Stomach smooth muscle (tissue), 2 donors: Measurements from ENCODE around the gene SLFN5.
"Not testable (repeated sequence)": the region's sequence is repeated elsewhere in the genome, so short reads cannot be mapped to it uniquely, and the experiment has no call there.

Experiments
- H3K27ac ChIP-seq: one replicate; pipeline ENCODE4 v1.7.0; 2013; ENCODE audit warnings: mild to moderate bottlenecking, low read length, inconsistent platforms
- H3K27me3 ChIP-seq, 2 donors: one replicate each; pipeline ENCODE4 v1.7.0; 2013; ENCODE audit warnings: low read length in 2 of 2; ENCODE audit not compliant: insufficient read depth in 2 of 2, control insufficient read depth in 1 of 2
- H3K36me3 ChIP-seq, 2 donors: one replicate each; pipeline ENCODE4 v1.7.0; 2013; ENCODE audit warnings: low read length in 2 of 2; ENCODE audit not compliant: control insufficient read depth in 2 of 2, insufficient read depth in 2 of 2
- H3K4me1 ChIP-seq: one replicate; pipeline ENCODE4 v1.7.0; 2013; ENCODE audit warnings: low read length; ENCODE audit not compliant: control insufficient read depth, insufficient read depth
- H3K4me3 ChIP-seq, 2 donors: one replicate each; pipeline ENCODE4 v1.7.0; 2013; ENCODE audit warnings: low read length in 2 of 2
- H3K9ac ChIP-seq, 2 donors: one replicate each; pipeline ENCODE4 v1.7.0; 2013; ENCODE audit warnings: low read length in 2 of 2, mild to moderate bottlenecking in 1 of 2
- H3K9me3 ChIP-seq, 2 donors: one replicate each; pipeline ENCODE4 v1.7.0; 2013; ENCODE audit warnings: low read length in 2 of 2; ENCODE audit not compliant: control insufficient read depth in 2 of 2
- donor health status: healthy.
- donor health status: Pancreatic carcinoma.

The SLFN5 gene

DNA sequence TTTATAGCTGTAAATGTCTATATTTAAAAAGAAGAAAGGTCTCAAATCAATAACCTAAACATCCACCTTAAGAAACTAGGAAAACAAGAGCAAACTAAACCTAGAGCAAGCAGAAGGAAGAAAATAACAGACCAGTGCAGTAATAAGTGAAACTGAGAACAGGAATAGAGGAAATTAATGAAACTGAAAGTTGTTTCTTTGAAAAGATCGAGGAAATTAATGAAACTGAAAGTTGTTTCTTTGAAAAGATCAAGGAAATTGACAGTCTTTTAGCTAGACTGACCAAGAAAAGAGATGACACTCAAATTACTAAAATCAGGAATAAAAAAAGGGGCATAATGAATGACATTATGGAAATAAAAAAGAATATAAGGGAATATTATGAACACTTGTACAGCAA, 46.4 kb downstream of the SLFN5 start:
- H3K36me3 ChIP-seq, result no peaks in the 10 kb centered on the region
- H3K4me3 ChIP-seq, result no peak overlapping the region
- no peak overlapping the region for H3K9ac ChIP-seq
- no peaks in the 10 kb centered on the region for H3K9me3 ChIP-seq
- H3K27ac ChIP-seq, result no peak overlapping the region
- no peaks in the 10 kb centered on the region for H3K4me1 ChIP-seq
- H3K27me3 ChIP-seq, result no peaks in the 10 kb centered on the region

DNA sequence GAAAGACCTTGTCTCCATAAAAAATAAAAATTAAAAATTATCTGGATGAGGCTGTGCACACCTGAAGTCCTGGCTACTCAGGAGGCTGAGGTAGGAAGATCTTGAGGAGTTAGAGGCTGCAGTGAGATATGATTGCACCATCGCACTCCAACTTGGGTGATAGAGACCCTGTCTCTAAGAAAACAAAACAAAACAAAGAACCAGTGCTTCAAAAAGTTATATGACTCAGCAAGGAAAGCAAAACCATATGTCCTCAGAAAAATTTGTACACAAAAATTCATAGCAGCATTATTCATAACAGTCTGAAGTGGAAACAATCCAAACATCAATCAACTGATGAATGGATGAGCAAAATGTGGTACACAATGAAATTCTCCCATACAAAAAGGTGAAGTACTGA, 48.9 kb downstream of the SLFN5 start:
- Histone ChIP-seq H3K27ac (no peak overlapping the region), H3K9ac (no peak overlapping the region), H3K27me3 (no peaks in the 10 kb centered on the region), H3K36me3 (no peaks in the 10 kb centered on the region), H3K4me3 (no peak overlapping the region), H3K4me1 (no peaks in the 10 kb centered on the region), H3K9me3 (no peaks in the 10 kb centered on the region)

DNA sequence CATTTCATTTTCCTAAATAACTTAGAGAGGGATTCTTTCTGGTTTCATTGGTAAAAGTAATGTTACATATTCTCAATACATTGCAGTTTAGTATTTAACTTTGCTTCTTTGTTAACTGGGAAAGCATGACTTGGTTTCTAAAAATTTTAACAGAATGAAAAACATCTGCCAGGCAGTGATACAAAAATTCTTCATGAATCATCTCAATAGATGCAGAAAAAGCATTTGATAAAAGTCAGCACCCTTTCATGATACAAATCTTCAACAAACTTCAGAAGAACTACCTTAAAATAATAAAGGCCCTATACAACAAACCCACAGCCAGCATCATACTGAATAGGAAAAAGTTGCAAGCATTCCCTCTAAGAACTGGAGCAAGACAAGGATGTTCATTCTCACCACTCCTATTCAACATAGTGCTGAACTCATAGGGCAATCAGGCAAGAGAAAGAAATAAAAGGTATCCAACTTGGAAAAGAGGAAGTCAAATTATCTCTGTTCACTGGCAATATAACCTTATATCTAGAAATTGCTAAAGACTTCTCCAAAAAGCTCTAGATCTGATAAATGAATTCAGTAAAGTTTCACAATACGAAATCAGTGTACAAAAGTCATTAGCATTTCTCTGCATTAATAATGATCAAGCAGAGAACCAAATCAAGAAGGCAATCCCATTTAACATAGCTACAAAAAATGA, 50.4 kb downstream of the SLFN5 start:
- no peaks in the 10 kb centered on the region for H3K4me1 ChIP-seq
- no peaks in the 10 kb centered on the region for H3K36me3 ChIP-seq
- no peak overlapping the region for H3K27ac ChIP-seq
- no peaks in the 10 kb centered on the region for H3K9me3 ChIP-seq
- H3K27me3 ChIP-seq, result no peaks in the 10 kb centered on the region
- H3K4me3 ChIP-seq, result no peak overlapping the region
- H3K9ac ChIP-seq, result no peak overlapping the region

DNA sequence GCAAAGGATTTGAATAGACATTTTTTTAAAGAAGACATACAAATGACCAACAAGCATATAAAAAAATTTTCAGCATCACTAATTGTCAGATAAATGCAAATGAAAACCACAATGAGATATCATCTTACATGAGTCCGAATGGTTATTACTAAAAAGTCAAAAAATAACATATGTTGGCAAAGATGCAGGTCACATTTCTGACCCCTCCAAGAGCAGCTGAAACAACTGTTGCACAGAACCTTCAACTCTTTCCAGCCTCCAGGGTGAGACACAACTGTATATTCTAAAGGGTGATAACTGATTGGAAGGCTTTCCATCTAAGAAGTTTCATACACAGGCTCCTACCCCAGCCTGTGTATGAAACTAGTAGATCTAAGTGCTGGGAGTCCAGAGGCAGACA, 51.9 kb downstream of the SLFN5 start:
- H3K4me1 ChIP-seq, result no peaks in the 10 kb centered on the region
- H3K27ac ChIP-seq, result no peak overlapping the region
- H3K36me3 ChIP-seq, result no peaks in the 10 kb centered on the region

DNA sequence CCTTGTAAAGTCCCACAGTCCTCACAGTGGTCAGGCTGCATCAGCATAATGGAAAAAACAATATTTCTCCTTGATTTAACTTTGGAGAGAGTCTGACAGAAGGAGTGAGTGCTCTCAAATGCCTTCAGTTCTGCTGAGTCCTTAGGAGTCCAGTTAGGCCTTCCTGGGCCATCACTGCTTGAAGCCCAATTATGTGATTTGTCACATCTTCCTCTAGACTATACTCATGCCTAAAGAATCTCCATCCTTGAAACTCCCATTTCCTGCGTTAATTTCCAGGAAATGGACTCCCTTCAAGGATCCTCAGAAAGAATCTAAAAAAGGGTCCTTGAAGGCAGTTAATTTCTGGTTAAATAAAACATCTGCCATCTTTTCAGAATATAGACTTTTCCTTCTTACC, 52.8 kb downstream of the SLFN5 start:
- Histone ChIP-seq H3K27ac (no peak overlapping the region), H3K36me3 (no peaks in the 10 kb centered on the region), H3K9ac (no peak overlapping the region), H3K4me1 (no peaks in the 10 kb centered on the region), H3K27me3 (no peaks in the 10 kb centered on the region), H3K9me3 (no peaks in the 10 kb centered on the region), H3K4me3 (no peak overlapping the region)

More for the DNA sequence above, 51.9 kb downstream of the SLFN5 start:
- Histone ChIP-seq H3K4me3 (no peak overlapping the region), H3K9me3 (no peaks in the 10 kb centered on the region), H3K9ac (no peak overlapping the region), H3K27me3 (no peaks in the 10 kb centered on the region)

DNA sequence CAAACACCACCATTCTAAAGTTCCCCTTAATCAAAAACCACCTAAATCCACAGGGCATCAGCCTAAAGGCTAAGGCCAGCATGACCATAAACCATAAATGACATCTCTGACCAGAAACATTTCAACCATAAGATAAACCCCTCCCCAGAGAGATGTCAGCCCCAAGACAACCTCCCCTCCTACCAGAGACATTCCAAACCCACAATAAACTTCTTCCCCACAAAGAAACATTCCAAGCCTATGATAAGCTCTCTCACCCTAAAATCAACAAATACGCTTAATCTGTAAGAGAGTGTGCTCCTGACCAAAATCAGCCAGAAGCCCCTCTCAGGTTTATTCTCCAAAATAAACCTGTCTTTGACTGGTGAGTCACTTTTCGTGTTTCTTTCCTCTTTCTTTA, 54.8 kb downstream of the SLFN5 start:
- no peaks in the 10 kb centered on the region for H3K27me3 ChIP-seq
- no peak overlapping the region for H3K27ac ChIP-seq
- no peaks in the 10 kb centered on the region for H3K36me3 ChIP-seq
- H3K9ac ChIP-seq, result no peak overlapping the region
- H3K4me1 ChIP-seq, result no peaks in the 10 kb centered on the region
- H3K9me3 ChIP-seq, result no peaks in the 10 kb centered on the region
- H3K4me3 ChIP-seq, result no peak overlapping the region

DNA sequence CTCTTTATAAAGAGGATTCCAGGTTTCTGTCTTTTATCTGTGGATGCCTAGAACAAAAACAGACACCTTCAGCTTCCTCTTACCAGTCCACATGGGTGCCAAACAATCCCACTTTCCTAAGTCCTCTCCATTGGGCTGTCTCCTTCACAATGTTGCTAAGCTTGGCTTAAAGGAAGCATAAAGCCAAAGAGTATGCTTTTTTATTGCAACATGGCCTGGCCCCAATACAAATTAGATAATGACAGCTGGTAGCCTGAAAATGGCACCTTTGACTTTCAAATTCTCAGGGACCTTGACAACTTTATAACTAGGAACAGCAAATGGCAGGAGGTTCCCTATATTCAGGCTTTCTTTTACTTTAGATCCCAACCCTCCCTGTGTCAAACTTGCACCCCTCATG, 55.8 kb downstream of the SLFN5 start:
- no peaks in the 10 kb centered on the region for H3K36me3 ChIP-seq
- H3K27me3 ChIP-seq, result no peaks in the 10 kb centered on the region
- no peaks in the 10 kb centered on the region for H3K4me1 ChIP-seq
- no peaks in the 10 kb centered on the region for H3K9me3 ChIP-seq
- H3K27ac ChIP-seq, result no peak overlapping the region
- H3K9ac ChIP-seq, result no peak overlapping the region
- no peak overlapping the region for H3K4me3 ChIP-seq

DNA sequence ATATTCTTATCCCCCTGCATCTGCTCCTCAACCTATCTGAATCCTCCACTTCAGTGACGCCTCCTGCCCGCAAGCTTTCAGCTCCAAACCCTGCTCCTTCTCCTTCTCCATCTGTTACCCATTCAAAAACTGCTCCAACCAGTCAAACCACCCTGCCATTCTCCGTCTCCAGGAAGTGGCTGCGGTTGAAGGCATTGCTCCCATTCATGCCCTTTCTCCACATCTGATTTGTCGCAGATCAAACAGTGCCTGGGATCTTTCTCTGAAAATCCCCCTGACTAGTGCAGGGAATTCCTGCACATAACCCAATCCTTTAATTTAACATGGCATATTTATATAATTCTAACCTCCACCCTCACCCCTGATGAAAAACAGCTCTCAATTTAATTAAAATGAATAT, 56.3 kb downstream of the SLFN5 start:
- no peak overlapping the region for H3K27ac ChIP-seq
- no peaks in the 10 kb centered on the region for H3K4me1 ChIP-seq
- H3K4me3 ChIP-seq, result no peak overlapping the region
- no peak overlapping the region for H3K9ac ChIP-seq
- H3K36me3 ChIP-seq, result no peaks in the 10 kb centered on the region
- no peaks in the 10 kb centered on the region for H3K9me3 ChIP-seq
- no peaks in the 10 kb centered on the region for H3K27me3 ChIP-seq

DNA sequence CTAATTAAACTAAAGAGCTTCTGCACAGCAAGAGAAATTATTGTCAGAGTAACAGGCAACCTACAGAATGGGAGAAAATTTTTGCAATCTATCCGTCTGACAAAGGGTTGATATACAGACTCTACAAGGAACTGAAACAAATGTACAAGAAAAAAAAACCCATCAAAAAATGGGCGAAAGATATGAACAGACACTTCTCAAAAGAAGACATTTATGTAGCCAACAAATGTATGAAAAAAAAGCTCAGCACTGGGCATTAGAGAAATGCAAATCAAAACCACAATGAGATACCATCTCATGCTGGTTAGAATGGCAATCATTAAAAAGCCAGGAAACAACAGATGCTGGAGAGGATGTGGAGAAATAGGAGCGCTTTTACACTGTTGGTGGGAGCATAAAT, 66.5 kb downstream of the SLFN5 start:
- not testable (repeated sequence) for H3K9me3 ChIP-seq, H3K4me3 ChIP-seq, H3K9ac ChIP-seq, H3K36me3 ChIP-seq, H3K27ac ChIP-seq
- Histone ChIP-seq H3K27me3 (peaks cover 12 to 16% of the 10 kb centered on the region in 2 donors), H3K4me1 (peaks cover 15% of the 10 kb centered on the region)

DNA sequence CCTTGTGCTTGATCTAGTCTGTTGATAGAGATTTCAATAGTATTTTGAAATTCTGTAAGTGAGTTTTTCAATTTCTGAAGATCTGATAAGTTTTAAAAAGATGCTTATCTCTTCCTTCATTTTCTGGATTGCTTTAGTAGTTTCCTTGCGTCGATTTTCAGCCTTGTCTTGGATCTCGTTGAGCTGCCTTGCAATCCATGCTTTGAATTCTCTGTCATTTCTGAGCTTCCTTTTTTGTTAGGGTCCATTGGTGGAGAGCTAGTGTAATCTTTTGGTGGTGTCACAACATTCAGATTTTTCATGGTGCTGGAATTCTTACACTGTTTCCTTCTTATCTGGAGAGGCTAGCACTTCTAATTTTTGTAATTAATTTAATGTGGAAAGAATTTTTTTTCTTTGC, 69.5 kb downstream of the SLFN5 start:
- H3K4me3 ChIP-seq, result no peak overlapping the region
- peaks cover 14% of the 10 kb centered on the region in 2 donors for H3K27me3 ChIP-seq
- no peak overlapping the region for H3K9ac ChIP-seq
- H3K27ac ChIP-seq, result no peak overlapping the region
- no peaks in the 10 kb centered on the region for H3K9me3 ChIP-seq
- H3K4me1 ChIP-seq, result peaks cover 17% of the 10 kb centered on the region
- H3K36me3 ChIP-seq, result no peaks in the 10 kb centered on the region

DNA sequence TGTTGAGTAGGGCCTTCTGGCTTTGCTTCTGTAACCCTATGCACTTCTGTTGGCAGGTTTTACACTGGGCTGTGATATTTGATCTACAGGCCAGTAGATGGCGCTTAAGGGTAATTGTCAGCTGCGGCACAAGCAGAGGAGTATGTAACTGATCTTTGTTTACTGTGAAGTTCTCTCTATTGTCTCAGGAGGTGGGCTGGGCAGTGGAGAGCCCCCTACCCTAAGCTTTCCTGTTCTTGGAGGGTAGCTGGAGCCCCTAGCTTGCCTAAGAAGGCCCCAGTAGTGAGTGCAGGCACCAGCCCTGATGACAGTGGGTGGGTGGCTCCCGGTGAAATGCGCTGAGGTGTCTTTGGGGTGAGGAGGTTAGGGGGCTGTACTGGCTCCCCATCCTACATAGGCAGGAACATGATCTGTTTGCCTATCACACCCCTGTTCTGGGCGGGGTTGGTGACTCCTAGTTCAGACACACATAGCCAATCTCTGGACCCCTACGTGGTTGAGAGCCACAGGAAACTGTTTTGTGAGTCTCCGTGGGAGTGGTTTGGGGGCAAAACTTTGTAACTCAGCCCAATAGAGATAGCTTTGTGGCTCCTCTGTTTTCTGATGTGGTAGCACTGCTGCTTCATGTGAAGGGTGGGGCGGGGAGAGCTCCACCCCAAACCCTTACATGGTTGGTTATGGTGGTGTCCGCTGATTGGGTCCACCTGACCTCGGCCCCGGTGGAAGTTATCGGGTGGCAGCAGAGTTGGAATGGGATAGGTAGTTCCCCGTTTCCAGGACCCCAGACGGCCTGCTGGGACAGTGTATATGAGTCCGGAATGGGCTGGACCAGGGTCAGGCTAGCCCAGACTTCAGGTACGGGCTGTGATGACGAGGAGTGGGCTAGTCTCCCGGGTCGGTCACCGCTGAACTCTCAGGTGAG, 70.2 kb downstream of the SLFN5 start:
- H3K27ac ChIP-seq, result no peak overlapping the region

More for the DNA sequence above, 70.2 kb downstream of the SLFN5 start:
- H3K9me3 ChIP-seq, result no peaks in the 10 kb centered on the region
- no peaks in the 10 kb centered on the region for H3K36me3 ChIP-seq
- H3K4me3 ChIP-seq, result peak overlapping the region; percentile 59 to 69
- peaks cover 14% of the 10 kb centered on the region in 2 donors for H3K27me3 ChIP-seq
- H3K9ac ChIP-seq, result peak overlapping the region; percentile 21 to 39
- peaks cover 17% of the 10 kb centered on the region for H3K4me1 ChIP-seq
